Superior temporal gyrus (tissue), 1 donor: ENCODE data around the gene APEH.

Experiments
- DNase-seq: peaks from one replicate; pipeline ENCODE4 v3.0.0-alpha.2; 2016; ENCODE audit errors: extremely low spot score

Gene APEH

GRCh38 chr3:49650637-49651036 lies 23.5 kb upstream of the APEH start:
- DNase-seq, result no peak

- DNase-seq, result no peak
Observed at GRCh38 chr3:49652218-49652902, 21.8 kb upstream of the APEH start.

GRCh38 chr3:49652903-49653415 lies 21.2 kb upstream of the APEH start:
- no peak for DNase-seq

GRCh38 chr3:49653621-49654020 lies 20.5 kb upstream of the APEH start:
- no peak for DNase-seq

GRCh38 chr3:49654176-49654825 lies 19.9 kb upstream of the APEH start:
- no peak for DNase-seq

GRCh38 chr3:49654955-49655556 lies 19.1 kb upstream of the APEH start:
- no peak for DNase-seq

- DNase-seq, result no peak
Observed at GRCh38 chr3:49655731-49656285, 18.3 kb upstream of the APEH start.

GRCh38 chr3:49656541-49657112 lies 17.5 kb upstream of the APEH start:
- no peak for DNase-seq

- DNase-seq, result no peak
Observed at GRCh38 chr3:49657208-49657915, 16.8 kb upstream of the APEH start.

GRCh38 chr3:49658711-49659110 lies 15.4 kb upstream of the APEH start:
- no peak for DNase-seq

GRCh38 chr3:49659756-49660155 lies 14.4 kb upstream of the APEH start:
- DNase-seq, result no peak

- no peak for DNase-seq
Observed at GRCh38 chr3:49661281-49661680, 12.9 kb upstream of the APEH start.

- DNase-seq, result no peak
Observed at GRCh38 chr3:49662021-49662420, 12.1 kb upstream of the APEH start.

- DNase-seq, result no peak
Observed at GRCh38 chr3:49662720-49663413, 11.3 kb upstream of the APEH start.

- no peak for DNase-seq
Observed at GRCh38 chr3:49663831-49664230, 10.3 kb upstream of the APEH start.

GRCh38 chr3:49664300-49664699 lies 9.9 kb upstream of the APEH start:
- no peak for DNase-seq

GRCh38 chr3:49665822-49666519 lies 8.2 kb upstream of the APEH start:
- DNase-seq, result no peak

- DNase-seq, result no peak
Observed at GRCh38 chr3:49666592-49666991, 7.6 kb upstream of the APEH start.

- no peak for DNase-seq
Observed at GRCh38 chr3:49667701-49668413, 6.3 kb upstream of the APEH start.

- no peak for DNase-seq
Observed at GRCh38 chr3:49668414-49668797, 5.7 kb upstream of the APEH start.
